Cortex of kidney (tissue), 1 donor: Measurements from ENCODE around the gene MIPOL1.

Source experiments
- DNase-seq: peaks from one replicate; lab custom pipeline; 2025; lab: John Stamatoyannopoulos, UW

The MIPOL1 gene

DNA sequence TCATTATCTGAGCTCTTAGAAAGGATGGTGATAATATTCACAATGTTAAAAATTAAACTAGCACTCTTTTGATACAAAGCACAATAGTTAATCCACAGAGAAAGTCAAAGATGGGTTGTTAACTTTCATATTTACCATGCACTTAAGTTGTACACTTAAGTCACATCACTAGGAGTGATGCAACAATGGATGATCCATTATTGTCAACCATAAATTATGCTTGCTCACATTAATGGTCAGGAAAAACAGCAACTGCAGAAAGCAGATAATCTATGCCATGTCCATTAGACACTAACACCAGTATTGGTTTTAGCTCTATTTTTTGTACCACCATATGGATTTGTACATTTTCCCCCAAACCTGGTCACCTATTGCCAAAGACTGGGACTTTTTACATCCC, 201.8 kb downstream of the MIPOL1 start:
- no peak for DNase-seq

DNA sequence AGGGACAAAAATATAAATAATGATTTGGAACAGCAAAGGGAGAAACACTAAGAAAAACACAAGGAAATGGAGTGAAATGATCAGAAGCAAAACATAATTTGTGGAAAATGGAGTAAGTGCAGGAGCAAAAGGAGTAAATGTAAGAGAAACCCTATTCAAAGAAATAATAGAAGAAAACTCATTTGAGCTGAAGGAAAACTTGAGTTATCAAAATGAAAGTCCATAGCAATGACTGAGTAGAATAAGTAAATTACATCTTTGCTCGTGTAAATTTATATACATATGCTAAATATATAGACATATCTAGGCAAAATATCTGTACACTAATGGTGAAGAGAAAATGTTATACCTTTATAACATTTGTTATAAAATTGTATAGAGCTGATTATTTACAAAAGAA, 203.4 kb downstream of the MIPOL1 start:
- no peak for DNase-seq

DNA sequence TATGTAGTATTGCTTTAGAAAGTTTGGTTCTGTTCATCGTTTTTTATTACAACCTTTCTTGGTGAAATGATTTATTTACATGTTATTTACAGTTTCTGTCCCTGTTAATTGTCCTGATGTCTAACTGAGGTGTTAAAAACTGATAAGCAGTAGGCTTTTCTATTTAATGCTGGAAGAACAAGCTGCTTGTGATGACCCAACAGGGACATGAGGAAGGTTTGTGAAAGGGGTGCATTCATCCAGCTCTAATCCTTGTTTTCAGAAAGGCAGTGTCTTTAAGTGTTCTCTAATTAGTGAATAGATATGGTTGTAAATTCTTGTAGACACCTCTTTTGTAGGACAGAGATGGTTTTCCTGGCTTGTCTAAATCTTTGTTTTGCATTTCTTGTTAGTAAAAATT, 205.9 kb downstream of the MIPOL1 start:
- DNase-seq = no peak

DNA sequence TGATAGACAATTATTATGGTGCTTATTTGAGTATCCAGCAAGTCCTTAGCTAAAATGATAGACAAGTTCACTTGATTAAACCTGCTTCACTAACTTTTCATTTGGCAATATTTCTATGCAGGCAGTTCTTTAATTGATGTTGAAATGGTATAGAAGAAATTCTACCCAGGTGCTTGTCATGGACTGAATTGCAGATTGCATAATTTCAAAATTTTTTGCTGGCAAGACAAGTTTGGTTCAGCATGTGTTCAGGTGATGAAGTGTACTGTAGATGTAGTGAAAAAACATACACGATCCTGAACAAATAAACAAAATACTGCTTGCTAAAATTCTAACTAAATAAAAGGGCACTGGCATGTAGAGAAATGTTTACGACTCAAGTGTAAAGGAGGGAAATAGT, 208.4 kb downstream of the MIPOL1 start:
- DNase-seq = no peak

DNA sequence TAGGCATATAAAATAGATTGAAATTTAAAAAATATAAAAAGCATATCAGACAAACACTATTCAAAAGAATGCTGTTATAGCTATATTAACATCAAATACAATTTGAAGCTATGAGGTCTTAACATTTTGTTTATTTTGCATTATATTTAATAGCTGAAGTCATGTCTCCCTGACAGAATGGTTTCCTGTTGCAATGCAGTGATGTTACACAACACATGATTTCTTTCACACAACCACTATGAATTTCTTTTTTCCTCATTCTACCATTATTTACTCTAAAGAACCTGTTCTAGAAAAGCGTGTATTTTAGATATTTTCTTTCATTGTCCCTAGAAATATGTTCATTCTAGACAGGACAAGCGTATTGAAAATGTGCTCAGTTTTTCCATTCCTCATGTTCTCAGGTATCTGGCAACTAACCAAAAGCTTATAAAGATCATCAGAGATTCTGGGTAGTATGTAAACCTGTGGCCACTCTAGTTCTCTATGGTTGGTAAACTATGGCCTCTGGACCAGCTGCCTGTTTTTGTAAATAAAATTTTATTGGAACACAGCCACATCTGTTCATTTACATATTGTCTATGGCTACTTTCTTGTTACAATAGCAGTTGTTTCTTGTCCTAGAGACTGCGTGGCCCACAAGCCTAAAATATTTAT, 213.5 kb downstream of the MIPOL1 start:
- DNase-seq = no peak

DNA sequence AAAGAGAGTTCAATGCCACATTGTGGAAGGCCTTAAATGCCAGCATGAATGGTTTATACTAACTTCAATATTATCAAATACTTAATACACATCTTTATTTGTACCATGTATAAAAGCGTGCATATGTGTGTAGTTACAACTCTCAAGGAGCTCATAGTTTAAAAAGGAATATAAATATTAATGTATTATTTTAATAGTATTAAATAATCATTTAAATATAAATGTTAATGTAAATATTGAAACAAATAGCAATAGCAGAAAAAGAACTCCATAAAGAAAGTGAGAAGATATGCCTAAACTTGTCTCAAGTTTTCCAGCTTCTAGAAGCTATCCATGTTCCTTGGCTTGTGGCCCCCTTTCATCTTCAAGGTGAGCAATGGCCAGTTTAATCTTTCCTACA, 215.3 kb downstream of the MIPOL1 start:
- no peak for DNase-seq

DNA sequence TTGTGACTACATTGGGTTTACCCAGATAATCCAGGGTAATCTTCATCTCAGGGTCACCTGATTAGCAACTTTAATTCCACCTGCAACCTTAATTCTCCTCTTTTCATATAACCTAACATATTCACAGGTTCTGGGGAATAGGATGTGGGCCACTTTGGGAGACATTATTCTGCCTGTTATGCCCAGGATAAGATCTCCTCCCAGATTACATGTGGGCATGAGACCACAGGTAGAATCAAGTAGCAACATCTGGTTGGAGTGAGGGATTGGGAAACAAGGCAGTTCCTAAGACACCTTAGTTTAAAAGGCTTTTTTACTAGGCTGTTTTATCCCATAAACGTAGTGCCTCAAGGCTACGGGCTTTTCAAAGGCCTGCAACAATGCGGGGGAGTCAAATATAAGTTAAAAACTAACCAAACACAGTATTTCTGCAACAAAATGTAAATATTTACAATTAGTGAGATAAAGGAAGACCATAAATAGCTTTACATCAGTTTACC, 215.8 kb downstream of the MIPOL1 start:
- DNase-seq = no peak

DNA sequence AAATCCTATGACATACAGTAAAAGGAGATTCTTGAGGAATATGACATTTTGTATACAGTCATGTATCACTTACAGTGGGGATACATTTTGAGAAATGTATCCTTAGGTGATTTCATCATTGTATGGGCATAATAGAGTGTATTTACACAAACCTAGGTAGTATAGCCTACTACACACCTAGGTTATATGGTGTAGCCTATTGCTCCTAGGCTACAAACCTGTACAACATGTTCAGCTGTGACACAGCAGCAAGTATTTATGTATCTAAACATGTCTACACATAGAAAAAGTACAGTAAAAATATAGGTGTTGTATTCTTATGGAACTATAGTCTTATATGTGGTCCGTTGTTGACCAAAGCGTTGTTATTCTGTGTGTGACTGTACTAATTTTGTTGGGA, 218.5 kb downstream of the MIPOL1 start:
- no peak for DNase-seq

DNA sequence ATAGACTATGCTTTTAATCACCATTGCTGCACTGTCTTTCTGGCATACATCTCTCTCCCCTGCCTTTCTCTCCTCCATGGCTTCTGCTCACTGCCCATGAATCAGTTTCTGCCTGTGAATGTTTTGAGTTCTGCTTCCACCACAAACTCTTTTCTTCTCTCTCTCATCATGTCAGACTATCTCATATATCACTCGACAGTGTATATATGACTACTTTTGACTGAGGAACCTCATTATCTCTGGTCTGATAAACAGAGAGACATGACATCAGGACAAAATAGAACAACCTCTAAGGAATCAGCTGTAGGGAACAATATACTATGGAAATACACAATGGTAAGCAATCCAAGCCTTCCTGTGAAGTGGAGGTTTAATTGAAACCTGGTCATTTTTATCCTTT, 219.4 kb downstream of the MIPOL1 start:
- DNase-seq = no peak

DNA sequence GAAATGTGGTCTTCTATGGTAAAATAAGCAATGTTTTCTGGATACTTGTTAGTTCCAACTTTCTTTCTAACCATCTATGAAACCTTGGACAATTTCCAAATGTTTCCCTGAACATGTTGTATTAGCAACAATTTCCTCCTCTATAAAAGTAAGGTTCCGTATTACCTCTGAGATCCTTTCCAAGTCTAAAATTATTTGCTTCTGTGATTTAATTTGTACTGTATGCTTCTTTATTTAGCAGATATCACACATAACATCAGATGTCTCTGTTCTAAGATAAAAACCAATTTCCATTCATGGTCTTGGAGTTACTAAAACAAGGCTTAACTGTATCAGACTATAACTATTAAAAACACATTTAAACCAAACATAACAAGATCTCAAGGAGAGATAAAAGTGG, 220.1 kb downstream of the MIPOL1 start:
- DNase-seq = no peak

DNA sequence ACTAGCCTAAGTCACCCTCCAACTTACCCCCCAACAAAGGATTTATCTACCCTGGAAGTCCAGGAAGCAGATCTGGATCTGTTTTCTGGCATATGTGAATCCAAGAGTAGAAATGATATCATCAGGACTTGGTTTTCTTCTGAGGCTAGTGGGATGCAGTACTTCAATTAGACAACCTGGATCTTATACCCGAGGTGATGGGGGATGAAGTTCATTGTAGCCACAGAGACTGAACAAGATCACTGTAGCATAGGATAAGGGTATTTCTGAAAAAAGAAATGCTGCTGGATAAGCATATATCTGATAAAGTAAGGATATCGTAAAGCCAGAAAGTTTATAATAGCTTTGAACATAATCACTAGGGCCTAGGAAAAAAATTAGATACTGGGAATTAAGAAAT, 222.9 kb downstream of the MIPOL1 start:
- DNase-seq = no peak

DNA sequence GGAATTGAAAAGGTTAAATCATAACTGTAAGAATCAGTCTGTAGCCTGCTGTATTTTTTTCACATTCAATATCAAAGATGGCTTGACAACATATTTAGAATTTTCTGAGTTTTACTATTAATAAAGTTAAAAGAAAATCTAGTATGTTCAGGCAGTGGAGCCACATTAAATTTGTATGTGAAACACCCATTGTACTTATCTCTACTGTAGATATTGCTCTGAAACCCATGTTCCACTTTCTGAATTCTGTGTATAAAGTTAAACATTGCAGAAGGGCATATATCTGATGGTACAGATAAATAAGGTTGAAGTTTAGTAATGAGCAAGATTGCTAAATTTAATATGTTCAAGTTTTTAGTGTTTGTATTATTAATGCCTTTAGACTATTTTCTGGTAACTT, 224.6 kb downstream of the MIPOL1 start:
- DNase-seq = no peak

DNA sequence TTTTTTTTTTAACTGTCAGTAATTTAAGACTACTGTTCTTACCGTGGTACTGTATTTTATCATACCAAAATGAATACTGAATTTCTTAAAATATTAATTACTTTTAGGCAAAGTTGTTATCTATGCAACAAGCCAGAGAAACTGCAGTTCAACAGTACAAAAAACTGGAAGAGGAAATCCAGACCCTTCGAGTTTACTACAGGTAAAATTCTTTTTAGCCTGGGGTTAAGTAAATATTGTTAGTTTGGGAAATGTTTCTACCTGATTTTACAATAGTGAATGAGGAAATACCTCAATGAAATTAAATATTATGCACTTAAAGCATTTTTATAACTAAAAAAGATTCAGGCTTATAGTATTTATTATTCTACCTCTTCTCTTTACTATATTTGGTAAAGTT, 225.0 kb downstream of the MIPOL1 start:
- no peak for DNase-seq

DNA sequence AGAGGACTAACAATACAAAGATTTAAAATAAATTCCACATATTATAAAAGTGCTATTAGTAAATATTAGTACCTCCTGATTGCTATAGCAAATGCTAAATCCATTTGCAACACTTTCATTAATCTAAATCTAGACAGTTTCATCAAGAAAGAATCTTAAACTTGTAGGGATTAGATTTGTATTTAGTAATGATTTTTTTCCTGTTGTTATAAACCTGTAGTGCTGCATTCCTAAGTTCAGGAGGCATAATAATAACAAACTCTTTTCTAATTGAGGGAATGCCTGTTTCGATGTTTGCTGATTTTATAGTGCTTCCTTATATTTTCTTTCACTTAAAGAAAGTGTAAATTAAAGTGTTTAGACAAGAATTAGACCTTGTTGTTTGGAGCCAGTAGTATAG, 231.2 kb downstream of the MIPOL1 start:
- DNase-seq = no peak

DNA sequence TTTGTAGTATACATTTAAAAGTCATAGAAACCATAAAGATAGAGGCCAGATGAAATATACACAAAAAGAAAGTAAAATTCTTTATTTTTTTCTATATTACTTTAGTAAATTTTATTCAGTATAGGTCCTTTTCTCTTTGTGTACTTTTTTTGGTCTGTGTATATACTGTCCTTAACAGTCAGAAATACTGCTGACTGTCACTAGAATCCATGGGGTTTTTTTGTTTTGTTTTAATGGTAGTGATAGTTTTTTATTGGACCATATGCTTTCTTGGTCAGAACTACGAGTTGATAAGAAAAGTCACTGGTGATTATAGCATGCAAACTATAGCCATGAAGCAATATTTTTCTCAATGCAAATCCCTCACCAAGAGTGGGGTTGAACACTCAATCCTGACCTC, 231.9 kb downstream of the MIPOL1 start:
- no peak for DNase-seq

DNA sequence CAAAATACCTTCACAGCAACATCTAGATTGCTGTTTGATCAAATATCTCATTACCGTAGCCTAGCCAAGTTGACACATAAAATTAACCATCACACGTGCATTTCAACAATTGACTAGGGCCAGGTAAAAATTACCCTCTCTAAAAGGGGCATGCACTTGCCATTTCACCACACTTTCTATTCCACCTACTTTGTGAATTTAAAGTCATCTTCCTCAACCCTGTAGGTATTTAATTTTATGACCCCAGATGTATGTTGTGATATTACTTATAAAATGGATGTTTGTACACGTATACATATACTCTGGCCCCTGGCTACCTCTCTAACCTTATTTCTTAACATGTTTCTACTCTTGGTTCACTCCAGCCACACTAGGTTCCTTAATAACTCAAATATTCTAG, 237.1 kb downstream of the MIPOL1 start:
- DNase-seq = no peak

DNA sequence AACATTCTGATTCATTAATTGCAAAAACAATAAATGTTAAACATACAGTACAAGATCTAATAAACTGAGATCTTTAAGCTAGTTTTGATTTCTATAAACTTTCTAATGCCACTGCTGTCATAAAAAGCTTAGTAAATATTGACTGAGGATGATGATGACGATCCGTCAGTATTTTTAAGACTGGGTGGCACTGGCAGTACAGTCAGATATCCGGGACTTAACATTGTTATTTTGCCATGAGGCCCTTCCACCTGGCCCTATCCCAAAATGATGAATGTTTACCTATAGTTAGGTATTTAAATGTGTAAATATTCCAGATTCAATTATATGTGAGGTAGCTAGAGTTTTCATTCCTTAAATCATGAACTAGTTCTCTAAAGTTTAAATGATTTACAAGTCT, 238.8 kb downstream of the MIPOL1 start:
- DNase-seq = no peak

DNA sequence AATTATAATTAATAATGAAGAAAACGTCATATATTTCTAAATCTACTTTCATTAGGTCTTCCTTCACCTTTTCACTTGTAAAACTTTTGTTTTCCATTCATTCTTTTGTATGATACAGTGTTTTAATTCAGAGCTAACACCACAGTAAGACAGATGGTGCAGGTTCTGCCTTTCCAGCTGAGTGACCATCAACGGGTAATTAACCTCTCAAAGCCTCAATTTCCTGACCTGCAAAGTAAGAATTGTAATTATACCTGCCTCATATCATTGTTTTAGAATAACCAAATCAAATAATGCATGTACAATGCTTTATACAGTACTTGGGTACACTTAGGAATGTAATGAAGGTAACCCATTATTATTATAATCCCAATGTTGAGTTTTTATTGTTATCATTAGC, 239.8 kb downstream of the MIPOL1 start:
- no peak for DNase-seq

DNA sequence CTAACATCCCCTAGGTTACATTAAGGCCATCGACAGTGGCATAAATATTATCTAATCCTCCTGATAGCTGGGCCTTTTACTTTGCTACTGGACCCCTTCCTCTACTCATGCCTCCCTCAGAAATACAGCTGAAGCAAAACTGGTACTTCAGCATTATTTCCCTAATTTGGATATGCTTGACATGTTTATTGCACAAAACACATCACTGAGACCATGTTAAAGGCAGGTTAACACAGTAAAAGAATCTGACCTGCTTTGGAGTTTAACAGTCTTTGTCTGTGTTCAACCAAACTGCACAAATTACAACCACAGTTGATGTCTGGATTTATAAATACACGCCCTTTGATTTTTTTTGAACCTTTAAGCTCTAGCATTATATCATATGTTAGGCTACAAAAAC, 240.7 kb downstream of the MIPOL1 start:
- no peak for DNase-seq

DNA sequence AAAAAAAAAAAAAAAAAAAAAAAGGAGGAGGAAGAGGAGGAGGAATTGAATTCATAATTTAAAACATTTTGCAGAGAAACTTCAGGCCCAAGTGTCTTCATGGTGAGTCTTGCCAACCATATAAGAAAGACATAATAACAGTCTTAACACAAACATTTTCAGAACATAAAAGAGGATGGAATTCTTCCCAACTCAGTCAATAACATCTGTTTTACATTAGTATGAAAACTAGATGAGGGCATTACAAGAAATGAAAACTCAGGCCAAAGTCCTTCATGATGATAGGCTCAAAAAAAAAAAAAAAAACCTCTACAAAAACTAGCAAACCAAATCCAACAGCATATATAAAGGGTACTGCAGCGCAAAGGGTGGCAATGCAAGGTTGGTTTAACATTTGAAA, 245.7 kb downstream of the MIPOL1 start:
- no peak for DNase-seq

DNA sequence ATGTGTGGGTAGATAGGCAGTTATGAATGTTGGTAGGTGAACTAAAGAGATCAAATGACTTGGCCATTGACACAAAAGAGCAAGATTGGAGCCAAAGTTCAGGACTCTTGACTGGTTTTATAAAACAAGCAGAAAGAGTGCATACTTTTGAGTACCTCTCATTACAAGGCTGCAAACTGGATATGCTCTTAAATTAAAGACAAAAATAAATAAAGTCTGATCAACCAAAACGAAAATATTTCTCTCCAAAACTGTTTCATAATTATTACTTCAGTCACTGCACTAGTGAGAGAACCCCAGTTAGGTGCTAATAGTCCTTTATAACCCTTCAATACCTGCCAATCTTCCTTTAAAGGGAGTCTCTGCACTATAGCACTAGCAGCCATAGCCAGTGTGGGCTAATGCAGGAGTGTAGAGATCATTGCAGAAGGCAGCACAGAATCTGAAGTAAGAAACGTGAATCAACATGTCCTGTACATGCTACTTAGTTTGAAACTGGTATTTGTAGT, 250.2 kb downstream of the MIPOL1 start:
- DNase-seq = no peak

DNA sequence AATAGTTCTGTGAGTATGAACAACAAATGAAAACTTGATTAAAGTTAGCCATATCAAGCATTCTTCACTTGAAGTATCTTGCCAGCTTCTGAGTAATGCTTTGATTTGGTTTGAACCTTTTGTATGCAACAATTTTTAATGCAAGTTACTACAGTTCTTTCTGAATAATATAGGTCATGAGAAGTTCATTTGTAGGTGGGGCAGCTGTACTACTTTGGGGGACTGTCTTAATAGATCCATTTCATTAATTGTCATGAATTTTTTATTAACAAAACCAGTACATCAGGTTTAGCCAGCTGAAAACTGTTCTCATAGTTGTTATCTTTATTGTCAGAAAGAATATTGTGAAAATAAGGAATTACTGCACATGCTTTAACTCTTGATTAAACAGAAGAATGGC, 254.6 kb downstream of the MIPOL1 start:
- DNase-seq = no peak

DNA sequence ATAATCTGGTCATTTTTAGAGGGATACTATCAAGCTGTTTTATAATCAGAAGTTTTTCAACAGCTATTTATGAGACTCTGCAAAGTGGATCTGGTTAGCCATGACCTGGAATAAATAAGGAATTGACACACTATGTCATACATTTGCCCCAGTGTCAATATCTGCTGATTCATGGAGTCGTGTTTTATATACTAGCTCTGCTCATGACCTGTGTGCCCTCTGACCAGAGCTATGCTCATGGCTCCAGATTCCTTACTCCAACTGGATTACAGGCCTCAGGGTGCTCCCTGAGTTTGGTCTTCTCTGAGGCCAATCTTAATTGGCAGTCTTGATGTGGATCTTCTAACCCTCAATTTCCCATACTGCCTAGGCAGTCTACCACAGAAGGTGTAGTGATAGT, 256.2 kb downstream of the MIPOL1 start:
- DNase-seq = no peak

DNA sequence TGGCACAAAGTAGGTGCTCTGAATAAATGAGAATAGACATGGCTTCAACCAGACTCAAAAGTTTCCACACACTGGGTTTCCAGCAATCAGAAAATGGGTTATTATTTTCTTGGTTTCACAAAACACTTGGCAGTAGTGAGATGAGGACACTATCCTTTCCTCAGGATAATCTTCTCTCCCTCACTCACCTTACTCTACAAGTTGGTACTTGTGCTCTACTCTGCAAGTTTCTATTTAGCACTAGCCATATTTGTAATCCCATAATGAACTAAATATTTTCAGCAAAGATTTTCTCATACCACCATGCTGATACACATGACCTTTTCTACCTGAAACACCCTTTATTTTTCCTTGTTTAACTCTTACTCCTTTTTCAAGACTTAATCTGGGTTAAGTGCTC, 259.6 kb downstream of the MIPOL1 start:
- DNase-seq = no peak
